OCI-LY1 (cell line): ENCODE data around the gene MRAS.

Source experiments
- H2AFZ ChIP-seq: fragments of 200-600 bp; sonication (generic), shearing (Covaris generic); 2 replicates; pipeline ENCODE4 v1.6.0; 2014; ENCODE audit warnings: antibody characterized with exemption, mild to moderate bottlenecking, low read length
- H3F3A ChIP-seq: fragments of 200-600 bp; sonication (generic), shearing (Covaris generic); 2 replicates; pipeline ENCODE4 v1.6.0; 2014; ENCODE audit warnings: mild to moderate bottlenecking, antibody characterized with exemption, low read length, moderate library complexity; ENCODE audit not compliant: insufficient read depth
- H3K27ac ChIP-seq: fragments of 200-600 bp; sonication (generic); 2 replicates; pipeline ENCODE4 v1.5.1; 2014; ENCODE audit warnings: low read length, mixed run types, mild to moderate bottlenecking, low read depth; ENCODE audit not compliant: poor library complexity, severe bottlenecking
- H3K27me3 ChIP-seq: fragments of 200-600 bp; sonication (generic); 2 replicates; pipeline ENCODE4 v1.6.0; 2014; ENCODE audit warnings: antibody characterized with exemption, mild to moderate bottlenecking, low read length, moderate library complexity; ENCODE audit not compliant: insufficient read depth
- H3K36me3 ChIP-seq: fragments of 200-600 bp; sonication (generic); 2 replicates; pipeline ENCODE4 v1.6.1; 2014; ENCODE audit warnings: mild to moderate bottlenecking, antibody characterized with exemption, low read length, moderate library complexity, mixed read lengths; ENCODE audit not compliant: insufficient read depth
- H3K4me1 ChIP-seq: fragments of 200-600 bp; sonication (generic); 2 replicates; pipeline ENCODE4 v1.5.1; 2014; ENCODE audit warnings: mild to moderate bottlenecking, low read length, moderate library complexity; ENCODE audit not compliant: insufficient read depth, severe bottlenecking
- H3K4me2 ChIP-seq: fragments of 200-600 bp; sonication (generic), shearing (Covaris generic); 2 replicates; pipeline ENCODE4 v1.6.1; 2014; ENCODE audit warnings: low read length
- H3K4me3 ChIP-seq: fragments of 200-600 bp; sonication (generic); 2 replicates; pipeline ENCODE4 v1.5.1; 2014; ENCODE audit warnings: low read length, low read depth, mild to moderate bottlenecking, mixed read lengths; ENCODE audit not compliant: poor library complexity, severe bottlenecking
- H3K79me2 ChIP-seq: fragments of 200-600 bp; shearing (Covaris generic); 2 replicates; pipeline ENCODE4 v1.6.1; 2016; ENCODE audit warnings: mixed run types, low read length, mixed read lengths; ENCODE audit not compliant: insufficient read depth
- H3K9ac ChIP-seq: fragments of 200-600 bp; sonication (generic), shearing (Covaris generic); 2 replicates; pipeline ENCODE4 v1.6.1; 2014; ENCODE audit warnings: mild to moderate bottlenecking, low read length, mixed read lengths
- H3K9me2 ChIP-seq: fragments of 200-600 bp; sonication (generic), shearing (Covaris generic); 2 replicates; pipeline ENCODE4 v1.6.1; 2014; ENCODE audit warnings: low read depth, mild to moderate bottlenecking, low read length, mixed read lengths
- H3K9me3 ChIP-seq: fragments of 200-600 bp; shearing (Covaris generic); 2 replicates; pipeline ENCODE4 v1.6.1; 2014; ENCODE audit warnings: low read length, mixed read lengths
- H4K20me1 ChIP-seq: fragments of 200-600 bp; sonication (generic), shearing (Covaris generic); 2 replicates; pipeline ENCODE4 v1.6.0; 2016; ENCODE audit warnings: mild to moderate bottlenecking, low read length; ENCODE audit not compliant: insufficient read depth
- EZH2 ChIP-seq: fragments of 200-600 bp; sonication (generic), shearing (Covaris generic); IDR thresholded peaks from 2 replicates; pipeline ENCODE4 v1.8.0; 2017; ENCODE audit warnings: borderline replicate concordance, mixed run types, mild to moderate bottlenecking, antibody characterized with exemption, low read length, moderate library complexity, mixed read lengths
- TF ChIP-seq, protein P1 (sequence below): fragments of 200-600 bp; sonication (generic), shearing (Covaris generic); IDR thresholded peaks from 2 replicates; pipeline ENCODE4 v1.5.1; 2017; ENCODE audit warnings: mild to moderate bottlenecking, antibody characterized with exemption, low read length, moderate library complexity, mixed read lengths

The MRAS gene

DNA sequence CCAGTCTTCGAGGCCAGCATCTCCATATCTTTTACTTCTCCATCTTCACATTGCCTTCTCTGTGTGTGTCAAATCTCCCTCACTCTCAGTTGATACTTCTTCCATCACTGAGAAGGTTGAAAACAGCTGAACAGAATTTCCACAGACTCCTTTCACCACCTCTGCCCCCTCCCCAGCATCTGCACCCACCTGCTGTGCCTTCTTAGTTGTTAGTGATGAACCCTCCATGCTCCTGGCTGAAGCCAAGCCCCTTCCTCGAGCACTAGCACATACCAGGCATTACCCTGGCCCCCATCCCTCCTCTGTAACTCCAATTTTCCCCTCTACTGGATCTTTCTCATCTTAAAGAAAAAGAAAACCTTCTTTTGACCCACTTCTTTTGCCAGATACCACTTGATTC, 58.2 kb downstream of the MRAS start:
- no peak overlapping the region for H2AFZ ChIP-seq
- no peaks in the 10 kb centered on the region for H3K9me3 ChIP-seq
- no peaks in the 10 kb centered on the region; the same call in 1 of the 2 replicates for H3K27me3 ChIP-seq
- H3K4me2 ChIP-seq = no peak overlapping the region
- H3K4me1 ChIP-seq = no peaks in the 10 kb centered on the region
- no peak overlapping the region for H3K9ac ChIP-seq
- no peak overlapping the region for H3K4me3 ChIP-seq
- TF ChIP-seq EZH2 = no peak
- TF ChIP-seq, protein P1, sequence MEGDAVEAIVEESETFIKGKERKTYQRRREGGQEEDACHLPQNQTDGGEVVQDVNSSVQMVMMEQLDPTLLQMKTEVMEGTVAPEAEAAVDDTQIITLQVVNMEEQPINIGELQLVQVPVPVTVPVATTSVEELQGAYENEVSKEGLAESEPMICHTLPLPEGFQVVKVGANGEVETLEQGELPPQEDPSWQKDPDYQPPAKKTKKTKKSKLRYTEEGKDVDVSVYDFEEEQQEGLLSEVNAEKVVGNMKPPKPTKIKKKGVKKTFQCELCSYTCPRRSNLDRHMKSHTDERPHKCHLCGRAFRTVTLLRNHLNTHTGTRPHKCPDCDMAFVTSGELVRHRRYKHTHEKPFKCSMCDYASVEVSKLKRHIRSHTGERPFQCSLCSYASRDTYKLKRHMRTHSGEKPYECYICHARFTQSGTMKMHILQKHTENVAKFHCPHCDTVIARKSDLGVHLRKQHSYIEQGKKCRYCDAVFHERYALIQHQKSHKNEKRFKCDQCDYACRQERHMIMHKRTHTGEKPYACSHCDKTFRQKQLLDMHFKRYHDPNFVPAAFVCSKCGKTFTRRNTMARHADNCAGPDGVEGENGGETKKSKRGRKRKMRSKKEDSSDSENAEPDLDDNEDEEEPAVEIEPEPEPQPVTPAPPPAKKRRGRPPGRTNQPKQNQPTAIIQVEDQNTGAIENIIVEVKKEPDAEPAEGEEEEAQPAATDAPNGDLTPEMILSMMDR = no peak
- no peaks in the 10 kb centered on the region for H4K20me1 ChIP-seq
- H3F3A ChIP-seq = no peaks in the 10 kb centered on the region
- H3K36me3 ChIP-seq = no peaks in the 10 kb centered on the region
- no peaks in the 10 kb centered on the region for H3K9me2 ChIP-seq
- H3K79me2 ChIP-seq = no peaks in the 10 kb centered on the region
- H3K27ac ChIP-seq = no peak overlapping the region

DNA sequence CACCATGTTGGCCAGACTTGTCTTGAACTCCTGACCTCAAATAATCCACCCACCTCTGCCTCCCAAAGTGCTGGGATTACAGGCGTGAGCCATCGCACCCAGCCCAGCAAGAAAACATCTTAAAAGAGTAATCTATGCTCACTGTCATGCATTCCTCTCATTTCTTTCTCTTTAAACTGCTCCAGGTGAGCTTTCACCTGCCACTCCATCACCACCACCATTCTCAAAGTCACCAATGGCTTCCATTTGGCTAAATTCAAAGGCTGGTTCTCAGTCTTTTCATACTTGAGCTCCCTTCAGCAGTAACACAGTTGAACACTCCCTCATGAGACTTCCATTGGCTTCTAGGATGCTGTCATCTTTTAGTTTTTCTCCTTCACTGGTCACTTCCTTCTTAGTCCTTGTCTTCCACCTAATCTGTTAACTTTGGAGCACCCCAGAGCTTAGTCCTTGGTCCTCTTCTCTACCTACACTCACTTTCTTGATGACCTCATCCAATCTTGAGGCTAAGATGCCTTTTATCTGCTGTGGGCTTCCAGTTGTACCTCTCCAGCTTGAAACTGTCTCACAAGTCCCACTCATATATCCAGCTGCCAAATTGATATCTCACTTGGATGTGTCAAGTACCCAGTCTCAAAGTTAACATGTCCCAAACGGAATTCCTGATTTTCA, 59.0 kb downstream of the MRAS start:
- Histone ChIP-seq H2AFZ (no peak overlapping the region), H3K79me2 (no peaks in the 10 kb centered on the region), H4K20me1 (no peaks in the 10 kb centered on the region), H3K9me2 (no peaks in the 10 kb centered on the region), H3K4me3 (no peak overlapping the region), H3F3A (no peaks in the 10 kb centered on the region), H3K27ac (no peak overlapping the region), H3K36me3 (no peaks in the 10 kb centered on the region), H3K27me3 (no peaks in the 10 kb centered on the region; the same call in 1 of the 2 replicates), H3K4me2 (no peak overlapping the region), H3K9me3 (no peaks in the 10 kb centered on the region), H3K9ac (no peak overlapping the region), H3K4me1 (no peaks in the 10 kb centered on the region)
- TF ChIP-seq, protein P1 = no peak
- TF ChIP-seq EZH2 = no peak

DNA sequence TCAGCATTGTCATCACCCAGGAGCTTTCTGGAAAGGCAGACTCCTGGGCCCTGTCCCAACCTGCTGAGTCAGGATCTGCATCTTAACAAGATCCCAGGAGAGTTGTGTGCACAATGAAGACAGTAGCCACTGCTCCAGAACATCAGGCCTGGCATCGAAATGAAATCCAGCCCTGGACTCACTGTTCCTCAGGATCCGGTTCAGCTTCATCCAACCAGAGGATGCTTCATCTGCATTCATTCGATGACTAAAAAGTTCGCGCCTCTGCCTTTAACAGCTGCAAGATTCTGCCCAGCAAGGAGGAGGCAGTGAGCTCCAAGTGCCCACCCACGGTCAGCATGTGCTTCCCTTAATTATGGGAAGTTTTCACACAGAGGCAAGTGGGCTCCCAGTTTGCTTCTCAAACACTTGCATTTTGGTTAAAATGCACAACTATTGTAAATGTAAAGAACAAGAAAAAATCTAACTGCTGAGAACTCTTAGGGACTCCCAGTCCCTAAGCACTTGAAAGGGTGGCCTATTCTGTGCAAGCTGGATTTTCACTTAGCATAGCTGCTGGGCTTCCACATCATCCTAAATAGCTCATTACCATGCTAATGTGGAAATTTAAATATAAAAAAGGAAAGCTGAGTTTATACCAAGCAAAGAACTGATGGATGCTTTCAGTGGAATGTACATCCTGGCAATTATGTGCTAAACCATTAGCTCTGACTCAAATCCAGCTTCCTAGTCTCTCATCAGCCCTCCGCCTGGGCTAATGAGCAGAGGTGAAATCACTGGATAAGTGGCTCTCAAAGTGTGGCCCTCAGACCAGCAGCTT, 60.6 kb downstream of the MRAS start:
- Histone ChIP-seq H4K20me1 (no peaks in the 10 kb centered on the region), H3K4me1 (no peaks in the 10 kb centered on the region), H3K9me3 (no peaks in the 10 kb centered on the region), H3F3A (no peaks in the 10 kb centered on the region), H3K79me2 (no peaks in the 10 kb centered on the region), H3K27me3 (peaks cover 3% of the 10 kb centered on the region; the same call in 1 of the 2 replicates), H2AFZ (no peak overlapping the region), H3K9ac (no peak overlapping the region), H3K4me2 (no peak overlapping the region), H3K4me3 (no peak overlapping the region), H3K9me2 (no peaks in the 10 kb centered on the region), H3K36me3 (no peaks in the 10 kb centered on the region), H3K27ac (no peak overlapping the region)
- TF ChIP-seq, protein P1 = no peak
- TF ChIP-seq EZH2 = no peak
